GM19023 (cell line): Measurements from ENCODE around the gene TRMT2A.

Source experiments
- ATAC-seq: cut with Tn5 transposase; IDR thresholded peaks from one replicate; pipeline ENCODE4 v1.9.1; 2021; ENCODE audit warnings: mild to moderate bottlenecking, moderate library complexity; ENCODE audit not compliant: unreplicated experiment

Gene TRMT2A

GRCh38 chr22:20123366-20124082, 6.5 kb upstream of the TRMT2A start:
- ATAC-seq = no peak

GRCh38 chr22:20121856-20122415, 4.9 kb upstream of the TRMT2A start:
- no peak for ATAC-seq

GRCh38 chr22:20118300-20119020, 1.4 kb upstream of the TRMT2A start:
- no peak for ATAC-seq

- peak; percentile 18 for ATAC-seq
These were observed 740 bp upstream of the TRMT2A start for GRCh38 chr22:20117633-20118299.

GRCh38 chr22:20116376-20116950, 563 bp downstream of the TRMT2A start:
- ATAC-seq = no peak

- no peak for ATAC-seq
These were observed 1.2 kb downstream of the TRMT2A start, which contains the start of gene RANBP1 for GRCh38 chr22:20115691-20116375. Gene RANBP1 (plus strand): TSS chr22:20116104. CDS start chr22:20116185, 81 bp downstream.

- no peak for ATAC-seq
These were observed 2.2 kb downstream of the TRMT2A start for GRCh38 chr22:20114506-20115475.

- ATAC-seq = no peak
These were observed 3.3 kb downstream of the TRMT2A start for GRCh38 chr22:20113551-20114310.

- ATAC-seq = no peak
These were observed 4.2 kb downstream of the TRMT2A start for GRCh38 chr22:20112623-20113511.

- no peak for ATAC-seq
These were observed 5.1 kb downstream of the TRMT2A start for GRCh38 chr22:20111689-20112622.

GRCh38 chr22:20111045-20111688, 5.9 kb downstream of the TRMT2A start:
- ATAC-seq = no peak

- ATAC-seq = no peak
These were observed 6.6 kb downstream of the TRMT2A start for GRCh38 chr22:20110359-20110985.

GRCh38 chr22:20109411-20110358, 7.3 kb downstream of the TRMT2A start:
- ATAC-seq = no peak

- ATAC-seq = no peak
These were observed 8.2 kb downstream of the TRMT2A start for GRCh38 chr22:20108757-20109230.
